Vagina (tissue), 2 donors: ENCODE data around the gene COASY. TPM values are rescaled to one million over a fixed set of nuclear protein-coding genes. Genes with fewer than 3 reads are reported as not detected.

Experiments used
- DNase-seq, 2 donors: peaks; one replicate each; pipeline ENCODE4 v3.0.0-alpha.2; 2017; ENCODE audit errors: extremely low spot score in 2 of 2
- H3K27ac ChIP-seq: fragments of 200-600 bp; sonication (generic); one replicate; pipeline ENCODE4 v1.5.1; 2019
- H3K27me3 ChIP-seq: fragments of 200-600 bp; sonication (generic); one replicate; pipeline ENCODE4 v1.5.1; 2019
- H3K36me3 ChIP-seq, 2 donors: fragments of 200-600 bp; sonication (generic); one replicate each; pipeline ENCODE4 v1.5.1; 2017 to 2019
- H3K4me1 ChIP-seq: fragments of 200-600 bp; sonication (generic); one replicate; pipeline ENCODE4 v1.5.1; 2019
- H3K4me3 ChIP-seq, 2 donors: fragments of 200-600 bp; sonication (generic); 1 replicate in 1 of 2; 2 replicates in 1 of 2; pipeline ENCODE4 v1.5.1; 2016 to 2019
- H3K9me3 ChIP-seq: fragments of 200-600 bp; sonication (generic); one replicate; pipeline ENCODE4 v1.5.1; 2019
- POLR2A ChIP-seq, 2 donors: fragments of 450-650 bp; IDR thresholded peaks; one replicate each; pipeline ENCODE4 v1.6.1; 2017; ENCODE audit warnings: antibody characterized with exemption in 2 of 2, mild to moderate bottlenecking in 2 of 2, moderate library complexity in 2 of 2
- POLR2AphosphoS5 ChIP-seq, 2 donors: sonication (generic); formaldehyde crosslinking; IDR thresholded peaks; one replicate each; pipeline ENCODE4 v1.9.0; 2017; ENCODE audit warnings: antibody characterized with exemption in 2 of 2, mild to moderate bottlenecking in 2 of 2, low read depth in 1 of 2; ENCODE audit not compliant: insufficient read depth in 1 of 2
- intact Hi-C: fragments of 100-400 bp; cut with DNase I; formaldehyde crosslinking; loops from one replicate; pipeline ENCODE4 v1.15.1; 2023
- total RNA-seq: library from RNA; depleted of rRNA; stranded (reverse); fragments of >200 nt; gene quantifications from one replicate; pipeline ENCODE4 v1.2.3, GENCODE V29; 2016
- TF ChIP-seq, protein P1 (sequence below), 3 experiments: fragments of 450-650 bp in 2 of 3; fragments of 200-600 bp in 1 of 3; sonication (generic) in 1 of 3; IDR thresholded peaks; one replicate each; pipeline ENCODE4 v1.5.1; 2017 to 2019; ENCODE audit warnings: antibody characterized with exemption in 3 of 3, mild to moderate bottlenecking in 2 of 3, moderate library complexity in 2 of 3

The COASY gene
- total RNA-seq, 1 donor from 2014 or later: 24.8 TPM

DNA sequence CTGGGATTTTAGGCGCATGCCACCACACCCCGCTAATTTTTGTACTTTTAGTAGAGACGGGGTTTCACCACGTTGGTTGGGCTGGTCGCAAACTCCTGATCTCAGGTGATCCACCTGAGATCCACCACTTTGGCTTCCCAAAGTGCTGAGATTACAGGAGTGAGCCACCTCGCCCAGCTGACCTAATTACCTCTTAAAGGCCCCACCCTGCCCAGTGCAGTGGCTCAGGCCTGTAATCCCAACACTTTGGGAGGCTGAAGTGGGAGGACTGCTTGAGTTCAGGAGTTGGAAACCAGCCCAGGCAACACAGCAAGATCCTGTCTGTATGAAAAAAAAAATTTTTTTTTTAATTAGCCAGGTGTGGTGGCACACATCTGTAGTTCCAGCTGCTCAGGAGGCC is 2.9 kb upstream of the COASY start:
- DNase-seq: no peak
- no peak overlapping the region for H3K27ac ChIP-seq
- no peak overlapping the region for H3K4me3 ChIP-seq
- H3K27me3 ChIP-seq: no peaks in the 10 kb centered on the region
- H3K36me3 ChIP-seq: peaks cover 0 to 4% of the 10 kb centered on the region in 2 donors
- intact Hi-C loops: no loop called here
- H3K9me3 ChIP-seq: no peaks in the 10 kb centered on the region
- TF ChIP-seq, protein P1, sequence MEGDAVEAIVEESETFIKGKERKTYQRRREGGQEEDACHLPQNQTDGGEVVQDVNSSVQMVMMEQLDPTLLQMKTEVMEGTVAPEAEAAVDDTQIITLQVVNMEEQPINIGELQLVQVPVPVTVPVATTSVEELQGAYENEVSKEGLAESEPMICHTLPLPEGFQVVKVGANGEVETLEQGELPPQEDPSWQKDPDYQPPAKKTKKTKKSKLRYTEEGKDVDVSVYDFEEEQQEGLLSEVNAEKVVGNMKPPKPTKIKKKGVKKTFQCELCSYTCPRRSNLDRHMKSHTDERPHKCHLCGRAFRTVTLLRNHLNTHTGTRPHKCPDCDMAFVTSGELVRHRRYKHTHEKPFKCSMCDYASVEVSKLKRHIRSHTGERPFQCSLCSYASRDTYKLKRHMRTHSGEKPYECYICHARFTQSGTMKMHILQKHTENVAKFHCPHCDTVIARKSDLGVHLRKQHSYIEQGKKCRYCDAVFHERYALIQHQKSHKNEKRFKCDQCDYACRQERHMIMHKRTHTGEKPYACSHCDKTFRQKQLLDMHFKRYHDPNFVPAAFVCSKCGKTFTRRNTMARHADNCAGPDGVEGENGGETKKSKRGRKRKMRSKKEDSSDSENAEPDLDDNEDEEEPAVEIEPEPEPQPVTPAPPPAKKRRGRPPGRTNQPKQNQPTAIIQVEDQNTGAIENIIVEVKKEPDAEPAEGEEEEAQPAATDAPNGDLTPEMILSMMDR (IDR thresholded peaks at IDR 0.05): no peak
- TF ChIP-seq POLR2AphosphoS5 (IDR thresholded peaks at IDR 0.05; ENCODE audit: insufficient read depth in 1 of 2, low read depth in 1 of 2) (no peak), POLR2A (IDR thresholded peaks at IDR 0.05) (no peak)
- H3K4me1 ChIP-seq: peaks cover 40% of the 10 kb centered on the region

DNA sequence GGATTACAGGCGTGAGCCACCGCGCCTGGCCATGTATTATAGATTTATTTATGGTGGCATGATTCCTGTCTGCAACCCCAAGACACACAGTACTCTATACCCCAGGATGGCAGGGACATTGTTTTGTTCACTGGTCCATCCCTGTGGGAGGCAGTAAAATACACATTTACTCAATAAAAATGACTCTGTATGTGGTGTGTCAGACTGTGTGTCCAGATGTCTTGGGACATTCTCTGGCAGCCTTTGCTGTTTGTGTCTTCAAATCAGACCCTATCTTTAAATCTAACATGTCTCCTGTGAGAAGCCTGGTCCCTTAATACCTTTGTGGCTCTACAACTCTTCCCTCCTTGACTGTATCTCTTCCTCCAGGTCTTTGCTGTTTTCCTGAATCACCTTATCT is 1.7 kb upstream of the COASY start:
- H3K27me3 ChIP-seq: no peaks in the 10 kb centered on the region
- no peak overlapping the region for H3K4me3 ChIP-seq
- H3K36me3 ChIP-seq: peaks cover 0 to 16% of the 10 kb centered on the region in 2 donors
- intact Hi-C loops: no loop called here
- TF ChIP-seq, protein P1 (IDR thresholded peaks at IDR 0.05): no peak
- TF ChIP-seq POLR2AphosphoS5 (IDR thresholded peaks at IDR 0.05; ENCODE audit: insufficient read depth in 1 of 2, low read depth in 1 of 2): no peak
- no peaks in the 10 kb centered on the region for H3K9me3 ChIP-seq
- DNase-seq: no peak
- peaks cover 44% of the 10 kb centered on the region for H3K4me1 ChIP-seq
- no peak overlapping the region for H3K27ac ChIP-seq

DNA sequence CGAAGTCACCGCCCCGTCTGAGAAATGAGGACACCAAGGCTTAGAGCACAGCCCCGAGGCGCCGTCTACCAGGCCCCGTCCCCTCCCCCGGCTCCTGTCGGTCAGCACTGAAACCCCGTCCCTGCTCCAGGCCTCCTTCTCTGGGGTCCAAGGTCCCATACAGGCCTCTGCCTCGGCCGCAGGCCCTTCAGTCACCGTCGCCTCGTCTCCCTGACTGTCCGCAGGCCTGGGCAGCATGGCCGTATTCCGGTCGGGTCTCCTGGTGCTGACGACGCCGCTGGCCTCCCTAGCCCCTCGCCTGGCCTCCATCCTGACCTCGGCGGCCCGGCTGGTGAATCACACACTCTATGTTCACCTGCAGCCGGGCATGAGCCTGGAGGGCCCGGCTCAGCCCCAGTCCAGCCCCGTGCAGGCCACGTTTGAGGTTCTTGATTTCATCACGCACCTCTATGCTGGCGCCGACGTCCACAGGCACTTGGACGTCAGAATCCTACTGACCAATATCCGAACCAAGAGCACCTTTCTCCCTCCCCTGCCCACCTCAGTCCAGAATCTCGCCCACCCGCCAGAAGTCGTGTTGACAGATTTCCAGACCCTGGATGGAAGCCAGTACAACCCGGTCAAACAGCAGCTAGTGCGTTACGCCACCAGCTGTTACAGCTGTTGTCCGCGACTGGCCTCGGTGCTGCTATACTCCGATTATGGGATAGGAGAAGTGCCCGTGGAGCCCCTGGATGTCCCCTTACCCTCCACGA is 617 bp downstream of the COASY start:
- no peaks in the 10 kb centered on the region for H3K9me3 ChIP-seq
- peaks cover 0 to 22% of the 10 kb centered on the region in 2 donors for H3K36me3 ChIP-seq
- peak overlapping the region; percentile 84 to 85 for H3K4me3 ChIP-seq
- intact Hi-C loops: no loop called here
- H3K27ac ChIP-seq: peak overlapping the region; percentile 84
- H3K27me3 ChIP-seq: no peaks in the 10 kb centered on the region
- TF ChIP-seq POLR2AphosphoS5 (IDR thresholded peaks at IDR 0.05; ENCODE audit: insufficient read depth in 1 of 2, low read depth in 1 of 2) (no peak), POLR2A (IDR thresholded peaks at IDR 0.05) (no peak)
- TF ChIP-seq, protein P1 (IDR thresholded peaks at IDR 0.05): no peak
- peaks cover 44% of the 10 kb centered on the region for H3K4me1 ChIP-seq
- no peak for DNase-seq

DNA sequence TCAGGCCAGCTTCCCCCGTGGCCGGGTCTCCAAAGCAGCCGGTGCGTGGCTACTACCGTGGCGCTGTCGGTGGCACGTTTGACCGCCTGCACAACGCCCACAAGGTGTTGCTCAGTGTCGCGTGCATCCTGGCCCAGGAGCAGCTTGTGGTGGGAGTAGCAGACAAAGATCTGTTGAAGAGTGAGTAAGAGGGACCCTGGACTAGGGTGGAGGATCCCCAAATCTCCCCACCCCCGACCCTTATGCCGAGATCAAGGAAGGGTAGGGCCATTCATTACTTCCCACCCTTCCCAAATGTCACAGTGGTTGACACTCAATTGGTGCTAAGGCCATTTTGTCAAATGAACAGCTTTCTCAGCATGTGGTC is 1.2 kb downstream of the COASY start:
- H3K4me3 ChIP-seq: peak overlapping the region; percentile 84 to 85
- peaks cover 49% of the 10 kb centered on the region for H3K4me1 ChIP-seq
- H3K36me3 ChIP-seq: peaks cover 0 to 22% of the 10 kb centered on the region in 2 donors
- TF ChIP-seq POLR2AphosphoS5 (IDR thresholded peaks at IDR 0.05; ENCODE audit: insufficient read depth in 1 of 2, low read depth in 1 of 2) (no peak), POLR2A (IDR thresholded peaks at IDR 0.05) (no peak)
- TF ChIP-seq, protein P1 (IDR thresholded peaks at IDR 0.05): no peak
- intact Hi-C loops: no loop called here
- DNase-seq: no peak
- no peaks in the 10 kb centered on the region for H3K9me3 ChIP-seq
- H3K27ac ChIP-seq: peak overlapping the region; percentile 84
- no peaks in the 10 kb centered on the region for H3K27me3 ChIP-seq

DNA sequence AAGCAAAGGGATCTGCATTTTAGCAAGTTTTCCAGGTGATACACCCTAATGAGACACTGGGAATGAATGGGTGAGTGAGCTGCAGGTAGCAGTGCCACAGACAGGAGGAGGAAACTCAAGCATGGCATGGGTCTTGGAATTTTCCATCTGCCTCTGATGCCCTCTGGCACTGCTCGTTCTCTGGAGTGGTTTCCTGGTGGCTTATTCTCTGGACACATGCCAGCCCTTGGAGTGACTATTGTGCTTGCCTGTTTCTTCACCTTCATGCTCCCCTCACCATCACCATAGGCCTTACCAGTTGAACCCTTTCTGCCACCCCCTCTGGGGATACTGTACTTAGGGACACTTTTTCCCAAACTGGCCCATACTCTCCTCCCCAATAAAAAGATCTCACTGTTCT is 1.6 kb downstream of the COASY start:
- peaks cover 0 to 26% of the 10 kb centered on the region in 2 donors for H3K36me3 ChIP-seq
- no peak for DNase-seq
- intact Hi-C loops: no loop called here
- H3K27ac ChIP-seq: peak overlapping the region; percentile 8
- H3K4me1 ChIP-seq: peaks cover 54% of the 10 kb centered on the region
- TF ChIP-seq, protein P1 (IDR thresholded peaks at IDR 0.05): no peak
- TF ChIP-seq POLR2A (IDR thresholded peaks at IDR 0.05): no peak
- TF ChIP-seq POLR2AphosphoS5 (IDR thresholded peaks at IDR 0.05; ENCODE audit: insufficient read depth in 1 of 2, low read depth in 1 of 2): no peak
- no peaks in the 10 kb centered on the region for H3K27me3 ChIP-seq
- peak overlapping the region in 1 of 2 donors; percentile 85 for H3K4me3 ChIP-seq
- H3K9me3 ChIP-seq: no peaks in the 10 kb centered on the region
